ENCODE data around the gene ZNF513. TPM values are rescaled to one million over a fixed set of nuclear protein-coding genes. Genes with fewer than 3 reads are reported as not detected.

The ZNF513 gene
- total RNA-seq, 1 donor, result 7.3 TPM

GRCh38 chr2:27407798-27408491, 27.4 kb upstream of the ZNF513 start:
- peak; percentile 67 for TF ChIP-seq CTCF (IDR thresholded peaks at IDR 0.05; ENCODE audit: insufficient read depth, low read length)
- DNase-seq (ENCODE audit: low read depth), result peak; percentile 70

GRCh38 chr2:27400348-27401135, 20.0 kb upstream of the ZNF513 start:
- DNase-seq (ENCODE audit: low read depth), result no peak
- TF ChIP-seq CTCF (IDR thresholded peaks at IDR 0.05; ENCODE audit: insufficient read depth, low read length), result no peak
- H3K4me3 ChIP-seq (ENCODE audit: low read depth, low read length), result no peak overlapping the region

More at GRCh38 chr2:27407798-27408491, 27.4 kb upstream of the ZNF513 start:
- H3K4me3 ChIP-seq (ENCODE audit: low read depth, low read length), result peak overlapping the region; percentile 87

- no peak overlapping the region for H3K4me3 ChIP-seq (ENCODE audit: low read depth, low read length)
- no peak for TF ChIP-seq CTCF (IDR thresholded peaks at IDR 0.05; ENCODE audit: insufficient read depth, low read length)
- no peak for DNase-seq (ENCODE audit: low read depth)
Observed at GRCh38 chr2:27398962-27399361, 18.4 kb upstream of the ZNF513 start.

- H3K4me3 ChIP-seq (ENCODE audit: low read depth, low read length), result no peak overlapping the region
- no peak for DNase-seq (ENCODE audit: low read depth)
- no peak for TF ChIP-seq CTCF (IDR thresholded peaks at IDR 0.05; ENCODE audit: insufficient read depth, low read length)
Observed at GRCh38 chr2:27393225-27393624, 12.7 kb upstream of the ZNF513 start.

- TF ChIP-seq CTCF (IDR thresholded peaks at IDR 0.05; ENCODE audit: insufficient read depth, low read length), result no peak
- no peak for DNase-seq (ENCODE audit: low read depth)
- no peak overlapping the region for H3K4me3 ChIP-seq (ENCODE audit: low read depth, low read length)
Observed at GRCh38 chr2:27390822-27391679, 10.5 kb upstream of the ZNF513 start.

GRCh38 chr2:27381577-27382181, 1.1 kb upstream of the ZNF513 start:
- no peak for TF ChIP-seq CTCF (IDR thresholded peaks at IDR 0.05; ENCODE audit: insufficient read depth, low read length)
- H3K4me3 ChIP-seq (ENCODE audit: low read depth, low read length), result no peak overlapping the region
- DNase-seq (ENCODE audit: low read depth), result no peak
